HG02852 (cell line): ENCODE data around the gene ANKRD16.
"Not testable (repeated sequence)": the region's sequence is repeated elsewhere in the genome, so short reads cannot be mapped to it uniquely, and the experiment has no call there.

Experiments used
- ATAC-seq: cut with Tn5 transposase; IDR thresholded peaks from one replicate; pipeline ENCODE4 v1.9.1; 2021; ENCODE audit warnings: mild to moderate bottlenecking, moderate library complexity; ENCODE audit not compliant: unreplicated experiment

ANKRD16 gene

DNA sequence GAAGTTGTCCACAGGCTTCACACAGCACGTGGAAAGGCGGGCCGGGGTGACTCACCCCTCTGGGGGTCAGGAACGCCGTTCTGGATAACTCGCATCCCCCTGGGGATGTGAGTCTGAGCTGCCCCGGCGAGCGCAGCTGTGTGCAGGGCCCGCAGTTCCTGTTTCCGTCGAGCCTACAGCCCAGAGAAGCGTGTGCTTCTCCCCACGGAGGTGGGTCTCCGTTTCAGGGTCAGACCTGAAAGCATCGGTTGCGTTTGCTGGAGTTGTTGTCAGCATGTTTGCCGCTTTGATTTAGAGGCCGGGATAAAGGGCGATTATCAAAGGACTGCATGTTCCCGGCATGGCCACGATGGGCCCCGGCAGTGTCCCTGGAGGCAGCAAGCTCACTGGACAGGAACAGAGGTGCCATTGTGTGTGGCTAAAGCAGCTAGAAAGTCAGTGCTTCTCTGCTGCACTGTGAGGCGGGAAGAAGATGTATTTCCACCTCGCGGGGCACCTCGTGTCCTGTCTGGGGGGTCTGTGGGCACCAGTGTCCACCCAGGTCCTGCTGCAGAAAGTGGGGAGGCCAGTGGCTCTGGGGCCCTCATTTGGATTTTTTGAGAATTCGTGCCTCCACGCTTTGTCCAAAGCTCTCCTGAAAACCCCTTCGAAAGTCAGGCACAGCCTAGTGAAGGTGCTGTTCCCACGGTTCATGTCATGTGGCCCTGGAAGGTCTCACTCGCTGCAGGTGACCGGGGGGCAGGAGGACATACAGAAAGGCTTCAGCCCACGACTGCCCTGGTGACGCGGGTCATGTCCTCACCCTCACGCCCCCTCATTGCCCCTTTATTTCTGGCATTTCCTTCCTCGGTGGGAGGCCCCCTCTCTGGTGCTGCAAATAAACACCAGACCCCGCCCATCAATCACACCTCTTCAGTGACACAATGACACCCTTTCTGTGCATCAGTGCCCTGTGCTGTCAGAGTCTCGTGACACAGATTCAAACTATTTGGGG is 49.1 kb downstream of the ANKRD16 start:
- ATAC-seq = peak; percentile 73

DNA sequence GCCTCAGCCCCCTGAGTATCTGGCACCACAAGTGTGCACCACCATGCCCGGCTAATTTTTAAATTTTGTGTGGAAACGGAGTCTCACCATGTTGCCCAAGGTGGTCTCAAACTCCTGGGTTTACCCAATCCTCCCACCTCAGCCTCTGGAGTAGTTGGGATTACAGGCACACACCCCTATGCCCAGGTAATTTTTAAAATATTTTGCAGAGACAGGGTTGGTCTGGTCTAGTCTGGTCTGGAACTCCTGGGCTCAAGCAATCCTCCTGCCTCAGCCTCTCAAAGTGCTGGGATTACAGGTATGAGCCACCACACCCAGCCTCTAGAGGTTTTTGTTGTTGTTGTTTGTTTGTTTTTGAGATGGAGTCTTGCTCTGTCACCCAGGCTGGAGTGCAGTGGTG is 53.5 kb downstream of the ANKRD16 start:
- not testable (repeated sequence) for ATAC-seq

DNA sequence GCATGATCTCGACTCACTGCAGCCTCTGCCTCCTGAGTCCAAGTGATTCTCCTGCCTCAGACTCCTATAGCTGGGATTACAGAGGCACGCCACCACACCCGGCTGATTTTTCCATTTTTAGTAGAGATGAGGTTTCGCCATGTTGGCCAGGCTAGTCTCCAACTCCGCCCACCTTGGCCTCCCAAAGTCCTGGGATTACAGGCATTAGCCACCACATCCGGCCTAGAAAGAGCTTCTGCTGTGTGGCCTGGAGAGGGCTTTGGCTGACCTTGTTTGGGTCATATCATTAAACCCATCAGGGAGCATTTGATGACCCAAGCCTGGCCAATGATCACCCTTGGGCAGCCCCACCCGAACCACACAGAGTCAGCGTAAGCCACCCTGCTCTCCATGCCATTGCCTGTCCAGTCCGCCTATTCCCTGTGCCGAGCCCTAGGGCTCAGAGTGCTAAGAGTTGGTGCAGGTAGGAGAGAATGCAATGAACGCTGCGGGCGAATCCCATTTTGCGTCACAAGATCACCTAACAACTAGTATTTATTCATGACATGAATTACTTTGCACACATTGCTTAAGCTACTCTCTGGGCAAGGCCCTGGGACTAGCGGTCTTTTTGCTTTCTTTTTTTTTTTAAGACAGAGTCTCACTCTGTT is 54.1 kb downstream of the ANKRD16 start:
- ATAC-seq = no peak

DNA sequence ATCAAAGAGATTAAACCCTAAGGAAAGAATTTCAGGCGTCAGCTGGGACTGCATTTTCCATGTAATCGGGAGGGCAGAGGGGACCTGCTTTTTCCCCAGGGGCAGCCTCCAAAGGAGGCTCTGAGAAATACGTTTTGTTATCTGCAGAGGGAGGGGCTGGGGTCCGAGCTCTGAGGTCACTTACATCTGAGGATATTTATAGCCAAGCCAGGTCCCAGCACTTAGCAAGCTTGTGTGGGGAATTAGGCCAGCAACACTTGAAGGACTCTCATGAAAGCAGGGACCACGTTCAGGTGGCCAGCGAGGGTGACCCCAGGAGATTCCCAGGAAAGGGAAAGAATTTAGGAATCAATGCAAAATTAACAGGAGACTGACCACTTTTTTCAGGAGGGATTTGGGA is 55.9 kb downstream of the ANKRD16 start:
- ATAC-seq = no peak

DNA sequence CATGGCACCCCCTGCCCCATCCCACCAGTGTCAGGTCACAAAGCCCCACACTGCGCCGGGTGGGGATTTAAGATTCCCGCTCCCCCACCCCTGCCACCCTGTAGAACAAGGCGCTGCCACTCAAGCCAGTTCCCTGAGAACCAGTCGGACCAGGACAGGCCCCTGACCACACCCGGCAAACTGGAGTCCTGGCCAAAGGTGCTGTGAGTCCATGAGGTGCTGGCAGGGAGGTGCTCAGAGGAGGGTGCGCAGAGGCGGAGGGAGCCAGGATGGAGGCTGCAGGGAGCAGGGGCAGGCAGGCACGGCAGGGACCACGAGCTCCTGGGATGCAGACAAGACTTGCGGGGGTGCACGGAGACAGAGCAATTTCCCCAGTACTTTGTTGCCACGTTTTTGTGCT is 56.7 kb downstream of the ANKRD16 start:
- no peak for ATAC-seq

DNA sequence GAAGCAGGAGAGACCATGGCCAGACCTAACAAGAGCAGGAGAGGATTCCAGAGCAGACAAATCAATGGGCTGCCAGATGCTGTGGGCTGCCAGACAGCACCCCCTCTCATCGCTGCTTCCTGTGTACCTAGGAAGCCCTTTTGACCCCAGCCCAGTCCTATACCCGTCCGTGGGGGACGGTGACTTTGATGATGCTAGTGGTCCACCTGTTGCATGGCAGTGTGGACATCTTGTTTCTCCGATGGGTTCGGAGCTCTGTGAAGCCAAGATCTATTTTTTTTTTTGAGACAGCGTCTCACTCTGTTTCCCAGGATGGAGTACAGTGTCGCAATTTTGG is 58.3 kb downstream of the ANKRD16 start:
- no peak for ATAC-seq

DNA sequence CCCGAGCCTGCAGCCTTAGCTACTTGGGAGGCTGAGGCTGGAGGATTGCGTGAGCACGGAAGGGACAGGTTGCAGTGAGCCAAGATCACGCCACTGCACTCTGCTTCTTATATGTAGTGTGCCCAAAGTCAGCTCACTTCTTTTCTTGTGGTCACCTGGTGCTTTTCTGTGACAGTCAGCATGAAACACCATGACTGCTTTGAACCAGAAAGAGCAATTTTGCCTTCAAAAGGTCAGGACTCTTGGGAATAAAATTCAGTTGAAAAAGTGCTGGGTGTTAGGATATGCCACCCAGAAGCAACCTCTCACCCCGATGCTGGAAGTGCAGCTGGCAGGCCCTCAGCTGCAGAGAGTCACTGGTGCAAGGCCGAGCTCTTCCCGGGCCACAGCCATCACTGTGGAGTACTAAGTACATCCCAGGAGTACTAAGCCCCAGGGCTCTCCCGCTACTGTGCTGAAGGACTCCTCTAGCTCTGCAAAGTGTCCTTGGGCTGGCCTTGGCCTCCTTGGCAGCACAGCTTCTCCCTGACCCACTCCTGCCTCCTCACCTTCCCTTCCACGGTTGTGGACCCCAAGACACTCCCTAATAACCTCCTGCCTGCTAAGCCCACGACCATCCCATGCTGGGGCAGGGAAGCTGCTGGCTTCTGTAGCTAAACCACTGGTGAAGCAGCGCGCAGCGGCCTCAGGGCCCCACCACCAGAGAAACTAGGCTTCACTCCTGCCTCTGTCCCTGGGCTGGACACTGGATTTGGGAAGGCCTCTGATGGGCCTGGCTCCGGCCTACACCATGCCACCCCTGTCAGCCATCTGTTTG is 58.9 kb downstream of the ANKRD16 start:
- ATAC-seq = no peak

DNA sequence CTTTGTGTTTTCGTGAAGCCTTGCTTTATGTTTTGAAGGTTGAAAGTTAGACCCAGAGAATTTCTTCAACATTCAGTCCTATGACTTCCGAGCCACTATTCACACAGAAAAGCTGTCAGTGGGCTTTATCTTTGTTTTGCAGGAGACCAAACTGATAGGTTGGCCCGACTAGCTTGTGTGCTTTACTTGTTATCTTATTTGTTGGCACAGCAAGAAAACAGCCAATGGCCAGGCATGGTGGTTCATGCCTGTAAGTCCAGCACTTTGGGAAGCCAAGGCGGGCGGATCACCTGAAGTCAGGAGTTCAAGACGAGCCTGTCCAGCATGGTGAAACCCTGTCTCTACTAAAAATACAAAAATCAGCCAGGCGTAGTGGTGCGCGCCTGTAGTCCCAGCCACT is 60.4 kb downstream of the ANKRD16 start:
- no peak for ATAC-seq

DNA sequence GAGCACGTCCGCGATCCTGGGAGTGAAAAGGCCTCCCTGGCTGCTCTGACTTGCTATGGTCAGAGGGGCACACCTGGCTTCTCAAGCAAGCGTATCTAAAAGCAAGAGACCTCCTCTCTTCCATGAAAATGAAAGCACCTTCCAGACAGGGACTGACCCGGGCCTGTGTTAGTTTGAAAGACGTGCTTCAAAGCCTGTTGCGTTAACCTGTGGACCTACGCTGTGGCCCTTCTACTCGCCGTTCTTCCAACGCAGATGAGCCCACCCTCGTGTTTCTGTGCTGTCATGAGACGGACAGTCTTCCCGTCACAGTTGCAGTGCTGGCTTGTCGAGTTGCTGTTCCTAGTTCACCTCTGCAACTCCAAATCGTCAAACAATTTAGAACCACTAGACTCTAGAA is 61.0 kb downstream of the ANKRD16 start:
- ATAC-seq = no peak

DNA sequence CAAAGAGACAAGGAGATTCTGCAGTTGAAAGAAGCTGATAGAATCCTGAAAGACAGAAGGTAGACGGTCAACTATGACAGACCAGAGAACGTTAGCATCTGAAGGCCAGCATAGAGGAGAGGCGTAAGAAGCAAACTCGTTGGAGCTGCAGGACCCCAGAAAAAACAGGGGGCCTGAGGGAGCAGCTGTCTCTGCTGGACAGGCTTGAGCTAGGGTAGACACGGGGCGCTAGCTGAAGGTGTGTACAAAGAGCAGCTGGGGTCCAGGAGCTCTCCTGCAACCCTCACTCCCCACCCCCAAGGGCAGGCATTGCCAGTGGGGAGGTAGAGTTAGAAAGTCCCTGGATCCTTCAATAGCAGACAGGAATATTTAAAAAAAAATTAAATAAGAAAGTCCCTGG is 61.9 kb downstream of the ANKRD16 start:
- ATAC-seq = no peak

DNA sequence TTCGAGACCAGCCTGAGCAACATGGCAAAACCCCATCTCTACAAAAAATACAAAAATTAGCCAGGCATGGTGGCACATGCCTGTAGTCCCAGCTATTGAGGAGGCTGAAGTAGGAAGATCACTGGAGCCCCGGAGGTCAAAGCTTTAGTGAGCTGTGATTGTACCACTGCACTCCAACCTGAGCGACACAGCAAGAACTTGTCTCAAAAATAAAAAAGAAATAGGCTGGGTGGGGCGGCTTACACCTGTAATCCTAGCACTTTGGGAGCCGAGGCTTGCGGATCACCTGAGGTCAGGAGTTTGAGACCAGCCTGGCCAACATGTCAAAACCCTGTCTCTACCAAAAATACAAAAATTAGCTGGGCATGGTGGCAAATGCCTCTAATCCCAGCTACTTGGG is 63.2 kb downstream of the ANKRD16 start:
- not testable (repeated sequence) for ATAC-seq

DNA sequence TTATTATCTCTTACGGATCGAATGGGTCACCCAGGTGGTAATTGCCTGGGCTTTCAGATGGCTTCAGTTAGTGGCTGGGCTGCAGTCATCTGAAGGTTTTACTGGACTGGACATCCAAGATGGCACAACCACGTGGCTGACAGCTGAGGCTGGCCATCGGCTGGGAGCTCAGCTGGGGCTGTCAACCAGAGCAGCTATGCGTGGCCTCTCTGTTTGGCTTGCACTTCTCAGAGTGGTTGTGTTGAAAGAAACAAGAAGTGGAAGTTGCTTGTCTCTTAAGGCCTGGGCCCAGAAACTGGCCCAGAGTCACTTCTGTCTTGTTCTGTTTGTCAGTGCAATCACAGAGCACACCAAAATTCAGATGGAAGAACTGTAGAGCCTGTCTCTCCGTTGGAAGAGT is 70.8 kb downstream of the ANKRD16 start:
- ATAC-seq = no peak

DNA sequence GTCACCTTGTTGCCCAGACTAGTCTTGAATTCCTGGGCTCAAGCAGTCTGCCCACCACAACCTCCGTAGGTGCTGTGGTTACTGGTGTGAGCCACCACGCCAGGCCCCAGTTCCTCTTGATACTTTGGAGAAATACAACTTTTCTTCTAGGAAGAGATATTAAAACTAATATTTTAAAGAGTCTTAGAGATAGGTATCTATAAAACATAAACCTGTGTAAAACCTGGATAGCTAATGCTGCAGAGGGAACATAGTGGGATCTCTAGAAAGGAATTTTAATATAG is 71.7 kb downstream of the ANKRD16 start:
- no peak for ATAC-seq

DNA sequence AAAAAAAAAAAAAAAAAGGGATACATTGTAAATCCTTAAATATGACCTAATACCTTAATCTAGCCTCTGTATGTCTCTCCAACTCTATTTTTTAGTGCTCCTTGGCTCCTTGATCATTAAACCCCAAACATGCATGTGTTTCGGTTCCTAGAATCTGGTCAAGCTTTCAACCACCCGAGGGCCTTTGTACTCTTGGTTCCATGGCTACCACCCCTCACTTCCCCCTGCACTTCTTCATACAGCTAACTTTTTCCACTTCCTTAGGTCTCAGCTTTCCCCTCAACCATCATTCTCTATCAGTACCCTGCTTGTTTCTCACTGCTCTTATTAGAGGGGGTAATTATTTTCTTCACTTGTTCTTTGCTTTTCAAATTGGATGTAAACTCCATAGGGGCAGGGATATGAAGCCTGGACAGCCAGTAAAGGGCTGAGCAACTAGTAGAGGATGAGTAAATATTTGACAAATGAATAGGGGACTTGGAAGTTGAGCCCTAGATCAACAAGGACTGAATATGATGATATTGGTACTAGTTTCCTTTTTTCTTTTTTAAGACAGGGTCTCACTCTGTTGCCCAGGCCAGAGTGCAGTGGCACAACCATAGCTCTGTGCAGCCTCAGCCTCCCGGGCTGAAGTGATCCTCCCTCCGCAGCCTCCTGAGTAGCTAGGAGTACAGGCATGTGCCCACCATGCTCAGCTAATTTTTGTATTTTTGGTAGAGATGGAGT is 72.2 kb downstream of the ANKRD16 start:
- no peak for ATAC-seq

DNA sequence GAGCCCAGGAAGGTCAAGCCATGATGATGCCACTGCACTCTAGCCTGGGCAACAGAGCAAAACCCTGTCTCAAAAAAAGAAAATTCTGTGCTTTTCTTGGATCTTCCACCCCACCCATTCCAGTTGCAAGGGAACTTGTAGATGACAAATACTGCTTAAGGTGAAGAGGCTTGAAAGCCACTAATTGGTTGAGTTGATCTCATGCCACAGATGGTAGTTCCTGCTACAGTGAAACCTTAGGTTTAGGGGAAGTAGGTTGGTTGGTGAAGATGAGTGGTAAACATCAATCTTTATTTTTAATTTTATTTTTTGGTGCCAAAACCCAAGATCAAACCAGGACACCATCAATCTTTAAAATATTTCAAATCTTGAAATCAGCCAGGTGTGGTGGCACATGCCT is 73.5 kb downstream of the ANKRD16 start:
- no peak for ATAC-seq

DNA sequence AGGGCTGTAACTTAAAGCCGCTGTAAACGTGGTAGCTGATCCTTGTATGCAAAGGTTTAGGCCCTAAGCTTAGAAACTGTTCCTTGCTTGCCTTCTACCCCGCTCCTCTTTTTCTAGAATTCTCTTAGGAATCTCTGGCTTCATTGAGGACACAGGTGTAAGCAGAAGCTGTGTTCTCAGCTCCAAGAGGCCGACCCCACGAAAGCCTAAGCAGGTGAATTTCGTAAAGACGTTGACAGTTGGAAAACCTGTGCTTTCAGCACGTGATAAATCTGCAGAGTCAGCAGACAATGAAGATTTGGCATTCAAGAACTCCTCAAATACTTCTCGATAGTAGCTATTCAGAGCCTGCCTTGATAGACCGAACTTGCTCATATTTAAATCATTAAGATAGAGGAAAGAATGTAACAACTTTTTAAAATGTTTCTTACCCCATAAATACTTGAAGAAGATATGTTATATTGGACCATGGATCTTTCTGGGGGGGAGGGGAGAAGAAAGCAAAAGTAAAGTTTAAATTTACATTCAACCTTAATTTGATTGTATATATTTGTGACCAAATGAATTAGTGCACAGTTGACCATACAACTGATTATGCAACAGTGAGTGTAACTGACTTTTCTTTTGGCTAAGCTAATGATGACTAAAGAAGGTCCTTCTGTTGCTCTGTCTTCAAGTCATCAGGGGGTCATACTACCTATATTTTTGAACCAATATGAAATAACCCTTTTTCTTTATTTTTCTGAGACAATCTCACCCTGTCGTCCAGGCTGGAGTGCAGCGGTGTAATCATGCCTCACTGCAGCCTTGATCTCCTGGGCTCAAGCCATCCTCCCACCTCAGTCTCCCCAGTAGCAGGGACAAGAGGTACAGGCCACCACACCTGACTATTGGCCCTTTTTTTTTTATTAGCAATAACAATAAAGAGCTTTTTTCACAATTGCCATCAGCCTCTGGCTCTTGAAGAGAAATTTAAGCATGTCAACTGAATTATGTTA is 75.3 kb downstream of the ANKRD16 start:
- no peak for ATAC-seq

DNA sequence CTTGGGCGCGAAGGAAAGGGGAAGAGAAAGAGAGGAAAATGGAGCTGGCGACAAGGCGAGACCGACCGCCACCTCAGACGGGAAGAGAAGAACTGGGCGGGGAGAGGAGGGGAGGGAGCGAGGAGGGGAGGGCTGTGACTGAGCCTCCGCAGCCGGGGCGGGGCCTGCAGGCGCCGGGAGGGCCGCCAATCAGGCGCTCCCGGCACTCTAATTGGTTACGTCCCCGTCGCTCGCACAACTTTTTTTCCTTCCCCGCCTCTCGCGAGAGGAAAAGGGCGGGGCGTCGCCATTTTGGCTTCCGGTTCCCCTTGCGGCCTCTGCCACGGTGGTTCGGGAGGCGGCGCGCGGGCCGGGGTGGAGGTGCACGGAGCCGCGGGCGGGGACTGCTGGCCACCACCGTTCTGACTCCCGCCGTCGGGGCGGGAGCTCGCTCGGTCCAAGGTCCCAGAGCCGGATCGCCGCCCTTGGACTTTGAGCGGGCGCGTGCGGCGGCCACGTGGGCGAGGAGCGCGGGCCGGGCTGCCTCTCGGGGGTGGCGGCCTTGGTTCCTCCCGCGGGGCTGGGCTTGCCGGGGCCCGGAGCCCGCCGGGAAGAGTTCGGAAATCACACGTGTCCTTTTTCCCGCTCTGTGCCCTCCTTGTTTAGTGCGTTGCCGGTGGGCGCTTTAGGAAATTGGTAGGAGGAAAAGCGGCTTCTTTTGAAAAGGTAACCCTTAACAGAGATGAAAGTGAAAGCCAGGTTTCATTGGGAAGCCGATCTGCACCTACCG is 76.2 kb downstream of the ANKRD16 start, which contains the start of gene GDI2:
Gene GDI2, minus strand, starts transcription at position 94 of the 769 bp plus-strand sequence. CDS start 176 bp downstream, outside the sequence.
- peak; percentile 73 for ATAC-seq

DNA sequence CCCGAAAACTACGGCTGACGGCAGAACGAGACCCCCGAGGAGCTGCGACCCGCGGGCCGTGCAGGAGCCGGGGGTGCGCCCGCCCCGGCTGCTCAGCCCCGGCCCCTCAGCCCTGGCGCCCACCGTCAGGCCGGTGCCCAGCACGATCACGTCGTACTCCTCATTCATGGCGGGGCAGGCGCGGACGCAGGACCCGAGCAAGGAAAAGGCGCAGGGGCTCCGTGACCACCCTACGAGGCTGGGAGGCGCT is 76.7 kb downstream of the ANKRD16 start:
- peak; percentile 19 for ATAC-seq
